A172 (cell line): ENCODE results near the gene AMBRA1. TPM values are rescaled to one million over a fixed set of nuclear protein-coding genes. Genes with fewer than 3 reads are reported as not detected.
A peak's percentile ranks its signal among the peaks of the same experiment; 100 is the strongest.
"Not testable (repeated sequence)": the region's sequence is repeated elsewhere in the genome, so short reads cannot be mapped to it uniquely, and the experiment has no call there.

ENCODE experiments used
- DNase-seq: peaks from one replicate; pipeline ENCODE4 v3.0.0-alpha.2; 2015; ENCODE audit warnings: low spot score
- total RNA-seq: library from RNA; depleted of rRNA; stranded (reverse); fragments of >200 nt; shearing (Covaris generic); gene quantifications from 2 replicates; pipeline ENCODE4 v1.2.3, GENCODE V29; 2014

AMBRA1 gene
- total RNA-seq, 1 experiment from 2014 or later, result 44.3 TPM

DNA sequence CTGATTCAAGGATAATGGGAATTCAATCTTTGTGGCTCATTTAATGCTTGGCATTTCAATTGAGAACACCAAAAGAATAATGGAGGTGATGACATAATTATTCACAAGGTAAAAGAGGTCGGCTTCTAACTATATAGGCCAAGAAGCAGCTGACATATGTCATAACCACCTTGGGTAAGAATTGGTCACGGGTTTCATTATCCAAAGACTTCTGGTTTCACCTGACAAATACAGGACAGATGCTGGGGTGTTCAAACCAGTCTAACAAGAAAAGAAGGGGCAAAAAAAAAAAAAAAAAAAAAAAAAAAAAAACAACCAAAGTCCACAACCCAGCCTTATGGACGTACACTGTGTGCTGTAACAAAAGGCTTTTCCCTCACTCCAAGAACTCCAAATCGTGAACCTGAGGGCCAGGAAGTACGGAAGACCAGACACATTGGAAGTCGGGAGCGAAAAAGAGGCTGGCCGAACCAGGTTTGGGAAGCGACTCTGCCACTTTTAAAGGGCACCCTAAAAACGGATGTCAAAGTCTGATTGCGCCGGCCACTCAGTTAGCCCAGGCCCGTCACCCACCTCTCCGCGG is 22.8 kb upstream of the AMBRA1 start:
- peak; percentile 36 for DNase-seq

DNA sequence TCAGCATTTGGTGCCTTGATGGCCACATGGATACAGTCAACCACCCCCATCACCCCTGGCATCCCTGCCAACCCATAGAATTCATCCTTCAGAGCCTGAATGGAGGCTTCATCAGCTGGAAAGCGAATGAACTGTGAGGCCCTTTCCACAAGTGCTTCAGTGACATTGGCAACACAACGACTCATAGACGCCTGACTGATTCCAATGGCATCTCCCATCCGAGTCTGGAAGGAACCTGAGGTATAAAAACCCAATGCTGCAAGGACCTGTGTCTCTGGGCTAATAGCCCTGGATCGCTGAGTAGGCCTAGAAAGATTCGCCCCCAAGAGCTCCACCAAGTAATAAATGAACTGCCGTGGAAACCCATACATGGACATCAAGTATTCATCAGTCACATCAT is 21.9 kb upstream of the AMBRA1 start:
- peak; percentile 28 for DNase-seq

DNA sequence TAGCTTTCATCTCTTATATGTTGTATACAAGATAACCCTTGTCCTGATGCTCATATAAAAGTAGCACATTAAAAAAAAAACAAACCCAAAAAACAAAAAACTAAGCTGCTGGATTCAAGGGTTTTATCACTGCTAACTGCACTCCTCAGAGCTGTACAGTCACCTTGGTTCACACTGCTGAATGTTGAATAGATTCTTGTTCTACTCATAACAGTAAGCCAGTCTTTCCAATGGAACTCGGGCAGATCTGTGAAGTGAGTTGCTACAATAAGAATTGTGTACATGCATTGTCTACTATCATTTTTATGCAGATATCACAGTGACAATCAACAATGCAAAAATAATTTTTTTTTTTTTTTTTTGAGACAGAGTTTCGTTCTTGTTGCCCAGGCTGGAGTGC is 18.5 kb upstream of the AMBRA1 start:
- no peak for DNase-seq

DNA sequence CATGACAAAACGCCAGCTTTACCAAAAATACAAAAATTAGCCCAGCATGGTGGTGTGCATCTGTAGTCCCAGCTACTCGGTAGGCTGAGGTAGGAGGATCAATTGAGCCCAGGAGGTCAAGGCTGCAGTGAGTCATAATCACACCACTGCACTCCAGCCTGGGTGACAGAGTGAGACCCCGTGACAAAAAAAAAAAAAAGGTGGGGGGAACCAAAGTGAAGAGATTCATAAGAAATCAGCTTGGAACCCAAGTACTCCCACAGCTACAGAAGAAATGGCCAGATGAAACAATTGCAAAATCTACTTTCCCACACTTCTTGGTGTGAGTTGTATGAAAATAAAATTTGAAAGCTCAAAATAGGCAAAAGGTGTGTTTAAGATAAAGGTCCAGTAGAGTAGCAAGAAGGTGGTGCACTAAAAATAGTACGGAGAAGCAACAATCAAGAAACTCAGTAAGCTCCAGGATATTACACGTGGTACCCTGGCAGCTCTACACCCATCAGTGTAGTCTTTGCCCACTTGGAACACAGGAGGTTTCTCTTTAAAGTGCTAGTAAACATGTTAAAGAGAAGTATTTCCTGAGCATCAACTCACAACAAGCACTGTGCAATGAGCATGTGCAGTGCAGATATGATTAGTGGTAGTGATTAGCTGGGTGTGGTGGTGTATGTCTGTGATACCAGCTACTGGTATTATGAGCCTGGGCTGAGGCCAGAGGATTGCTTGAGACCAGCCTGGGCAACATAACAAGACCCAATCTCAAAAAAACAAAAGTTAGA is 17.9 kb upstream of the AMBRA1 start:
- DNase-seq, result no peak

DNA sequence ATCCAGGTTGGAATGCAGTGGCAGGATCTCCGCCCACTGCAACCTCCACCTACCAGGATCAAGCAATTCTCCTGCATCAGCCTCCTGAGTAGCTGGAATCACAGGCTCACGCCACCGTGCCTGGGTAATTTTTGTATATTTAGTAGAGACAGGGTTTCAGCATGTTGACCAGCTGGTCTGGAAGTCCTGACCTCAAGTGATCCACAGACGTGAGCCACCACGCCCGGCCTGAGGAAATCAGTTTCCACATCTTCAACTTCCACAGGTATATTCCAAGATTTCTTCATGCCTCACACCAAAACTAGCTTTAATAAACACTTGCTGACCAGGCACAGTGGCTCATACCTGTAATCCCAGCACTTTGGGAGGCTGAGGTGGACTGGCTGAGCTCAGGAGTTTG is 15.6 kb upstream of the AMBRA1 start:
- DNase-seq, result no peak

DNA sequence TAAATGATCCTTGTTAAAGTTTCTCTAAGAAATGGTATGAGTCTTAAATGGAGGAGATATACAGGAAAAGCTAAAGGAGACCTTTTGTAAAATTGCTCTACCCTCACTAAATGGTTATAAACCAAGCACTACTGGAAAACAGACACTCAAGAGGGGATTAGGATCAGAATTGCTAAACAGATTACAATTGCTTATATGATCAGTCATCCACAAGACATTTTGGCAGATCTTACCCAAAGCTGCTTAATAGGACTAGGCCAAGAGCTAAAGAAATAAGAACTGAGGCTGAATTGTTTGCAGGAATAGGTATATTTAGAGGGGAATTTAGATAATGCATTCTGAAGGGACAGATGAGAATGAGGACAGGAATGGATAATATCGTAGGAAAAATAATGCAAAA is 13.7 kb upstream of the AMBRA1 start:
- DNase-seq, result no peak

DNA sequence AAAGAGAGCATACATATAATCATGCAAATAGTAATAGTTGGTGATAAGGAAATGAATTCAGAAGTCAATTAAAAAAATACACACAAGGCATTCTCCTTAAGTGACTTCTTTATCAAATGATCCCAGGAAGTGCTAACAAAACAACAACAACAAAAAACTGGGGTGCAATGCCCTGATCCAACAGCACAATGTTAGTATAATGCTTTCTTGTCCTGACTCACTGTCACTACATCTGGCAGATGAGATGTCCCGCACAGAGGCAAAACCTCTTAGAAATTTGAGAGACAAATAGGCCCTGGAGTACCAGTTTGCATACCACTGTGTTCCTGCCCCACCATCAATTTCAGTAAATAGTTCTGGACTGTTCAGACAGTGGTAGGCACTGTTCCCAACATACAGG is 11.0 kb upstream of the AMBRA1 start:
- DNase-seq, result no peak

DNA sequence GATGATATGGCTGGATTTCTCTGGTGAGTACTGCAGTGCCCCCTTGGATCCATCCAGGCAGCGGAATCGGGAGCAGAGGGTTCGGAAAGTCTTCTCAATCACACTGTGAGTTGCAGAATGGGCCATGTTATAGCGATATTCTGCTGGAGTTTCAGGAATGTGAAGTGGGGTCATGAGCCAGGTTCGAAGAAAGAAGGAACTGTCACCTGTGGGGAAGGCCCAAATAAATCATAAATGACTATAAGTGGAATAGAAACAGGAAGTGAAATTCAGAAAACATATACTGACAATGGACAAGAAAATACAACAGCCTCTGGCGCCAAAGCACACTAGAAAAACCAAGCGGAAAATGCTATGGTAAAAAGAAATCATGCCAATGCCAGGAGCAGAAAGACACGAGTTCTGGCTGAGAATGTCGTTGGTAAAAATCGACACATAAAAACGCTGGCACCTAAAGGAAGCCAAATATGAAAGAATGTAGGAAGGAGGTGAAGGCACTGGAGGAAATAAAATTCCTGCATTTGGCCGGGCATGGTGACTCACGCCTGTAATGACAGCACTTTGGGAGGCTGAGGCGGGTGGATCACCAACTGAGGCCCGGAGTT is 10.0 kb upstream of the AMBRA1 start:
- DNase-seq, result no peak

DNA sequence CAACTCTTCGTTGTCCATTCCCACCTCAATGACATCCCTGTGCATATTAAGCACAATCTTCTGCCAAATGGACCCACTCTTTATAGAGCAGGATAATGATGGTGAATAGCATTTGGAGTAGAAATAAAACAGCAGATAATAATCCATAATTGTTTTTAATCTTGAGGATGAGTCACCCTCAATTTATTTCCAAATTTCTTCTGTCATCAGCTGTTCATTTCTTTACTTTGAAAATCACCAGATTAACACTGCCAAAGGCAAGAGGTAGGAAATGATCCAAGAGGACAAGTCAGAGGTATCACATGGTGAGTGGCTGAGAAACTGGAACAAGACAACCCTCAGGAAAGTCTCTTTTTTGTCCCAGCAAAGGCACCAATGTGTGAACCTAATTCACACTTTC is 7.3 kb upstream of the AMBRA1 start:
- DNase-seq, result no peak

DNA sequence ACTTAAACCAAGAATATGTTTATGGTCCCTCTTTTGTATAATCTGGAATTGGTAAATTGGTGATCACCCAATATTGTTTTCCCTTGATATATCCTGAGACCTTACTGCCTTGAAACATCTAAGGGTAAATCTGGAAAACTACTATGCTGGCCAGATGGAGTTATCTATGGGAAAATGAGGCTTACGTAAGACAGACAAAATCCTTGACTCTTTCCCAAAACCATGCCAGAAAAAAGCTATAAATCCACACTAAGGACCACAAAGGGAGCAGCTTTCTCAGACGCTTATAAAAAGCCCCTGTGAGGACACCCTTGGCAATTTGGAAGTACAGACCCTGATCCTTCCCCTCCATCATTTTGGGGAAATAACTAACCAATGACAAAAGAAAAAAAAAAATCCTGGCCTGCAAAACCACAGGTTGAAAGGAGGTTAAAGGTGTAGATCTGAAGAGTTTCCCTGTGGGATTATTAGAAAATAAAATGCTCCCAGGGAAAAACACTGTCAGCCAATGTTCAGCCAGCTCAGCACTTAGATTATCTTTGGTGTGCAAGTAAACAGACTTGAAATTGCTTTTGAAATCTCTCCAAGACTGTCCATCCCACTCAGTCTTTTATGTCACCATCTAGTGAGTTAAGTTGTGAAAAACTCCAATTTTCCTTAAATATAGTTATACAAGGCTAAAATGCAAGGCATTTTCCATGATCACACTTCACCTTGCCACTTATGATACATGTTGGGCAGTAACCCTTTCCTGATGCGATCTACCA is 6.6 kb upstream of the AMBRA1 start:
- no peak for DNase-seq

DNA sequence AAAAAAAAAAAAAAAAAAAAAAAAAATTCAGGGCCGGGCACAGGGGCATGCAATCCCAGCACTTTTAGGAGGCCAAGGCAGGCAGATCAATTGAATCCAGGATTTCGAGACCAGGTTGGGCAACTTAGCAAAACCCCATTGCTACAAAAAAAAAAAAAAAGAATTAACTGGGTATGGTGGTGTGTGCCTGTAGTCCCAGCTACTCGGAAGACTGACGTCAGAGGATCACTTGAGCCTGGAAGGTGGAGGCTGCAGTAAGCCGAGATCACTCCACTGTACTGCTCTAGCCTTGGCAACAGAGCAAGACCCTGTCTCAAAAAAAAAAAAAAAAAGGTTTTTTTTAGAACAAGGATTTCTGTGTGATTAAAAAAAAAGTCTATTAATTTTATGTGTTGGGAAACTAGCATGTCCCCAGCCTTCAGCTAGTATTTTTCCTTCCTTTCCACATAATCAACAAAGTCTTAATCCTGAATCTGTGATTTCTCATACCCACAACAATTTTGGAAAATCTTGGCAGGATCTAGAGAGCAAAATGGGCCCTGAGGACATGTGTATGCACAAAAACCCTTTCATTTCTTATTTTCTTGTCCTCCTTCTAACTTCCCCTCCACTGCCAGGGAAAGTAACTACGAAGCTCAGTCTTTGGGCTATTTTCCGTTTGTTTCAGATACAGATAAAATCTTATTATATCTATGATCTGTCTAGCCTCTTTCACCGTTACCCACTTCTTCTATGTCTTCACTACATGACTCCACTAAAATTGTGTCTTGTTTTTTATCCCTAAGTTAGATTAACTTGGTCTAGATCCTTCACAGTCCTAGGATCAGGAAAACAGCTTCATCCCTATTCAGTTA is 5.7 kb upstream of the AMBRA1 start:
- DNase-seq, result no peak

DNA sequence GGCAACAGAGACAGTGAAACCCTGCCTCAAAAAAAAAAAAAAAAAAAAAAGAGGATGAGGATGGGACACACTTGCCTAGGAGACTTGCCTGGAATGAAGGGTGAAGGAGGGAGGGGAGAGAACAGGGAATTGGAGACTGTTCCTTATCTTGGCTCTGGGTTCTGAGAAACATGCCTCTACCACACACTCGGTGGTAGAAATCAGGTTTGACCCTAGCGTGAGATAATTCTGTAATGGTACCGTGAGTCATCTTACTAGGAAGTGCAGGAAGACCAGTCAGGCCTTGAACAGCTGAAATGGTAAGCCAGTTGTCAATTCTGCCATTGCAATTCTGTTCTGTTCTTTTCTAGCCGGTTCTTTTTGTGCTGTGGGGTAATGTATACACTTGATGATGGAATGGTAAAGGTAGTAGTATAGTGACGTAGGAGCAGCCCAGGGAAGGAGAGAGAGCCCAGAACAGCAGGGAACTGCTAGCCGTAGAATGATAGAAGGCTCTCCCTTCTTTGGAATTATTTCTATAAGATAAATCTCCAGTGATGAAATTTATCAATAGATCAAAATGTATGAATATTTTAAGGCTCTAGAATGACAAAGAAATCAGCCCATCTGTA is 3.9 kb upstream of the AMBRA1 start:
- no peak for DNase-seq

DNA sequence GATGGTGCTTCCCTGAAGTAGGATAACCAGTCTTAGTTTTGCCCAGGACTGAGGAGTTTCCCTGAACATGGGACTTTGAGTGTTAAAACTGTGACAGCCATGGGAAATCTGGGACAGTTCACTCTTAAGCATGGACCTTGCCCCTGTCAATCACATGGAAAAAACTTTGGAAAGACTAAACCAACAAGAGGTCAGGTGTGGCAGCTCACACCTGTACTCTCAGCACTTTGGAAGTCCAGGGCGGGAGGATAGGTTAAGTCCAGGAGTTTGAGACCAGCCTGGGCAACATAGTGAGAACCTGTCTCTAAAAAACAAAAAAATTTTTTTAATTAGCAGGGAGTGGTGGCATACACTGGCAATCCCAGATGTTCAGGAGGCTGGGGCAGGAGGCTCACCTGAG is 3.3 kb upstream of the AMBRA1 start:
- no peak for DNase-seq

DNA sequence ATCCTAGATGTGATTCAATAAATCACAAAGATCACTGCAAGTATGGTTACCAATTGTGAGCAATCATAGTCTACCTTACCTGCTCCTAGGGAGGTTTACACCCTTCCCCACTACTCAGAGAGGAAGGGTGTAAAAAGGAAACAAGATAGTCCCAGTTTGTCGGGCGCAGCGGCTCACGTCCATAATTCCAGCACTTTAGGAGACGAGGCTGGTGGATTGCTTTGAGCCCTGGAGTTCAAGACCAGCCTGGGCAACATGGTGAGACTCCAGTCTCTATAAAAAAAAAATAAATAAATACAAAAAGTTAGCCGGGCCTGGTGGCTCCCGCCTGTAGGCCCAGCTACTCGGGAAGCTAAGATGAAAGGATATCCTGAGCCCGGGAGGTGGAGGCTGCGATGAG is 962 bp upstream of the AMBRA1 start:
- DNase-seq, result no peak

DNA sequence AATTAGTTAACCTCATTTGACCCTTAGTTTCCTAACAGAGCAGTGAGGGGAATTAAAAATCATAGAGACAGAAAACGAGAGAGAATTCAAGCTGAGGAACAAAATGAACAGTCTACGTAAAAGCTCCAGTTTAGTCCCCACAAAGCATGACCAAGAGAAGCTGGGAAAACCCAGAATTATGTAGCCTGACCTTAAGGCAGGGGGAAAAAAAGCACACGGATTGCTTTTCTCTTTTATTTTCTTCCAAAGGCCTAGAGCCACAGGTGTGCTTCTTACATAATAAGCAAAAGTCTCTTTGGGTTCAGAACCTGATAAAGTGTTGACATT is 514 bp upstream of the AMBRA1 start:
- DNase-seq, result no peak

DNA sequence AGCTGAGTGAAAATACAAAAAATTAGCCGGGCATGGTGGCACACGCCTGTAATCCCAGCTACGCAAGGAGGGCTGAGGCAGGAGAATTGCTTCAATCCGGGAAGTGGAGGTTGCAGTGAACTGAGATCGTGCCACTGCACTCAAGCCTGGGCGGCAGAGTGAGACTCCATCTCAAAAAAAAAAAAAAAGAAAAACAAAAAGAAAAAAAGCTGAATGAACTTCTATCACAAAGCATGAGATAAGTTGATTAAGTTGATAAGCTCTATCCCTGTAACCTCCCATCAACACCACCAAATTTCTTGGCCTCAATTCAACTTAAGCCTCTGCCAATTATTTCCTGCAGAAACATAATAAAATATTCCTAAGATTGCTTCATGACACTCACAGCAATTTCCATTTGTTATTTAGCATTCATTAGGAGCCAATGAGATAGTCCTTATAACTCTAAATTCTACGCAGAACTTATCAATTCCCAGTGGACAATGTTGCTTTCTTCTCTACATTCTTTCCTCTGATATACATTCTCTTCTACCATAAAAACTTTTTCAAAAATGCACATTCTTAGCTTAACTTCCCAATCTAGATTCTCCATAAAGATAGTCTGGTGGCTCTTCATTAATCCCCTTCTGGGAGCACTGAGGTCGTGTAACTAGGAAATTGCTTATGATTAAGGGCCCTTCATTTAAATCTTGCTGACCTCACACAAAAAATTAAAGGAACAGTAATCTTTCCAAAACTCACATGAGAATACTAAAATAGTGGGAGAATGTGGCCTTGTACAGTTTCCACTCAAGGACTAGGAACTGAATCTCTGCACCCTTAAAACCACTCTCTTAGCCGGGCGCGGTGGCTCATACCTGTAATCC is 2.9 kb downstream of the AMBRA1 start:
- no peak for DNase-seq

DNA sequence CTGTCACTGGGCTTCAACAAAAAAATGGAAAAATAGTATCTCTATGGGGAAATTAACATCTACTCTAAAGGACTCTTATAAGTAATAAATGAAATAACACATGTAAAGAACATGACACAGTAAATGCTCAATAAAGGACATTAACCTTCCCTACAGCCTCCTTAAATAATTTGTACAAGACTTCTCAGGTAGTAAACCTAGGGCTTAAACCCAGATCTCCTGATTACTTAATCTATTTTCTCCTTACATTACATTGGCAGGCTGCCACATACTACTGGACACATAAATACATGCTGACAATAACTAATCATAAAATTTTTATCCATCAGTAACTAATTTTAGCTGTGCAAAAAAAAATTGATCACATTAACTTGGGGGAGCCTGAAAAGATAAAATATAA is 4.9 kb downstream of the AMBRA1 start:
- no peak for DNase-seq

DNA sequence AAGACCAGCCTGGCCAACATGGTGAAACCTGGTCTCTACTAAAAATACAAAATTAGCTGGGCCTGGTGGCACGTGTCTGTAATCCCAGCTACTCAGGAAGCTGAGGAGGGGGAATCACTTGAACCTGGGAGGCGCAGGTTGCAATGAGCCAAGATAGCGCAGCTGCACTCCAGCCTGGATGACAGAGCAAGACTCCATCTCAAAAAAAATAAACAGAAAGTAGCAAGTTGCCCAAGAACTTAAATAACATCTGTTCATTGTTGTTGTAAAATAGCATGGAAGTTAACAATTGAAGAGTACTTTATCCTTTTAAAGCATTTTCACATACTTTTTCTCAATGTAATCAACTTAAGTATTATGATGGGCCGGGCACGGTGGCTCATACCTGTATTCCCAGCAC is 5.7 kb downstream of the AMBRA1 start:
- DNase-seq, result no peak

DNA sequence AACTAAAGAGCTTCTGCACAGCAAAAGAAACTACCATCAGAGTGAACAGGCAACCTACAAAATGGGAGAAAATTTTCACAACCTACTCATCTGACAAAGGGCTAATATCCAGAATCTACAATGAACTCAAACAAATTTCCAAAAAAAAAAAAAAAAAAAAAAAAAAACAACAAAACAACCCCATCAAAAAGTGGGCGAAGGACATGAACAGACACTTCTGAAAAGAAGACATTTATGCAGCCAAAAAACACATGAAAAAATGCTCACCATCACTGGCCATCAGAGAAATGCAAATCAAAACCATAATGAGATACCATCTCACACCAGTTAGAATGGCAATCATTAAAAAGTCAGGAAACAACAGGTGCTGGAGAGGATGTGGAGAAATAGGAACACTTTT is 10.3 kb downstream of the AMBRA1 start:
- DNase-seq, result not testable (repeated sequence)

DNA sequence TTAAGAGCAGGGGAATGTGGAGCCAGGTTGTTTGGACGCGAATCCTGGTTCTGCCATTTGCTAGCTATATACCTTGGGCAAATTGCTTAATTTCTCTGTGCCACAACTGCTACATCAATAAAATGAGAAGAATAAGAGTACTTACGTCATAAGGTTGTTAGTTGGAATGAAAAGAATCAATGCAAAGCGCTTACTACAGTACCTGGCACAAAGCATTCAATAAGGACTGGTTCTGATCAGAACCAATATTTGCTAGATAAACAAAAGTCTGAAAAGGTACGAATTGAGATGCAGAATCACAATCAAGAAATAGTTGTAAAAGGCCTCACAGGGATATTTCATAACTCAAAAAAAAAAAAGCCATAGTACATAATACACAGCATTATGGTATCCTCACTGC is 11.2 kb downstream of the AMBRA1 start:
- DNase-seq, result no peak
